GM23338 (cell line): Measurements from ENCODE around the gene TMEM208. TPM values are rescaled to one million over a fixed set of nuclear protein-coding genes. Genes with fewer than 3 reads are reported as not detected.

Experiments
- ATAC-seq: fragments of 200-7000 bp; cut with Tn5 transposase; 3 replicates; pipeline ENCODE4 v1.9.1; 2020
- DNase-seq: peaks from one replicate; pipeline ENCODE4 v3.0.0-alpha.2; 2015; ENCODE audit warnings: low spot score
- H2AFZ ChIP-seq: fragments of 200-600 bp; sonication (generic); 2 replicates; pipeline ENCODE4 v1.8.0; 2016; ENCODE audit warnings: antibody characterized with exemption, mild to moderate bottlenecking, moderate library complexity
- H3F3A ChIP-seq: fragments of 200-600 bp; sonication (generic); replicated peaks from 2 replicates; pipeline ENCODE4 v1.8.0; 2017; ENCODE audit warnings: antibody characterized with exemption, mixed run types, low read depth
- H3K27ac ChIP-seq: fragments of 200-600 bp; sonication (generic); 2 replicates; pipeline ENCODE4 v1.6.1; 2016; ENCODE audit warnings: low read depth
- H3K27me3 ChIP-seq: fragments of 200-600 bp; sonication (generic); 2 replicates; pipeline ENCODE4 v1.8.0; 2016; ENCODE audit warnings: mild to moderate bottlenecking, mixed run types, moderate library complexity; ENCODE audit not compliant: insufficient read depth
- H3K36me3 ChIP-seq: fragments of 200-600 bp; sonication (generic); 2 replicates; pipeline ENCODE4 v1.8.0; 2016; ENCODE audit warnings: mild to moderate bottlenecking; ENCODE audit not compliant: insufficient read depth
- H3K4me1 ChIP-seq: fragments of 200-600 bp; sonication (generic); 2 replicates; pipeline ENCODE4 v1.8.0; 2016; ENCODE audit warnings: mild to moderate bottlenecking, moderate library complexity; ENCODE audit not compliant: insufficient read depth
- H3K4me2 ChIP-seq: fragments of 200-600 bp; sonication (generic); 2 replicates; pipeline ENCODE4 v1.7.1; 2017; ENCODE audit warnings: mixed run types
- H3K4me3 ChIP-seq: fragments of 200-600 bp; sonication (generic); 2 replicates; pipeline ENCODE4 v1.6.1; 2016; ENCODE audit warnings: mixed run types
- H3K79me2 ChIP-seq: fragments of 200-600 bp; sonication (generic); replicated peaks from 2 replicates; pipeline ENCODE4 v1.8.0; 2017; ENCODE audit warnings: mild to moderate bottlenecking; ENCODE audit not compliant: insufficient read depth
- H3K9me2 ChIP-seq: fragments of 200-600 bp; sonication (generic); 2 replicates; pipeline ENCODE4 v1.8.0; 2017; ENCODE audit not compliant: insufficient read depth
- H4K20me1 ChIP-seq: fragments of 200-600 bp; sonication (generic); replicated peaks from 2 replicates; pipeline ENCODE4 v1.8.0; 2017; ENCODE audit warnings: mild to moderate bottlenecking; ENCODE audit not compliant: insufficient read depth
- H3K27ac Mint-ChIP-seq: 2 replicates; pipeline ENCODE4 v1.8.0; 2020; ENCODE audit warnings: inconsistent platforms, mild to moderate bottlenecking, moderate library complexity, mixed read lengths
- H3K27me3 Mint-ChIP-seq: 3 replicates; pipeline ENCODE4 v1.8.0; 2022; ENCODE audit warnings: low read depth, mild to moderate bottlenecking, moderate library complexity, mixed read lengths, inconsistent platforms; ENCODE audit not compliant: insufficient read depth, poor library complexity
- H3K36me3 Mint-ChIP-seq: 3 replicates; pipeline ENCODE4 v1.8.0; 2021; ENCODE audit warnings: low read depth, mild to moderate bottlenecking, inconsistent platforms, moderate library complexity, mixed read lengths
- H3K4me1 Mint-ChIP-seq: 3 replicates; pipeline ENCODE4 v1.8.0; 2020; ENCODE audit warnings: mild to moderate bottlenecking, inconsistent platforms, mixed read lengths
- H3K4me3 Mint-ChIP-seq: 3 replicates; pipeline ENCODE4 v1.8.0; 2021; ENCODE audit warnings: moderate library complexity, mild to moderate bottlenecking, inconsistent platforms, mixed read lengths
- H3K9me3 Mint-ChIP-seq: 3 replicates; pipeline ENCODE4 v1.8.0; 2020; ENCODE audit warnings: moderate library complexity, mild to moderate bottlenecking, inconsistent platforms, mixed read lengths
- CREB1 ChIP-seq: fragments of 250-450 bp; sonication (Bioruptor Pico); IDR thresholded peaks from 2 replicates; pipeline ENCODE4 v1.5.0; 2020; ENCODE audit warnings: low read depth, mild to moderate bottlenecking, moderate library complexity
- CTCF ChIP-seq, 2 experiments: fragments of 200-600 bp in 1 of 2; sonication (generic) in 1 of 2; conservative IDR thresholded peaks; 2 replicates each; pipeline versions ENCODE4 v1.5.1 to v1.6.1; 2016 to 2017; ENCODE audit warnings: antibody characterized with exemption in 2 of 2, low read depth in 2 of 2, mild to moderate bottlenecking in 2 of 2, moderate library complexity in 1 of 2
- EZH2 ChIP-seq: fragments of 200-600 bp; sonication (generic); IDR thresholded peaks from one replicate; pipeline ENCODE4 v1.8.0; 2017; ENCODE audit warnings: antibody characterized with exemption, mild to moderate bottlenecking, low read depth; ENCODE audit not compliant: unreplicated experiment
- EZH2phosphoT487 ChIP-seq: fragments of 200-600 bp; sonication (generic); IDR thresholded peaks from one replicate; pipeline ENCODE4 v1.8.1; 2018; ENCODE audit warnings: antibody characterized with exemption; ENCODE audit not compliant: unreplicated experiment
- JUNB ChIP-seq: IDR thresholded peaks from one replicate; pipeline ENCODE4 v1.6.1; 2016; ENCODE audit warnings: antibody characterized with exemption; ENCODE audit not compliant: unreplicated experiment
- POLR2AphosphoS5 ChIP-seq: IDR thresholded peaks from 2 replicates; pipeline ENCODE4 v1.6.1; 2016; ENCODE audit warnings: antibody characterized with exemption, low read depth
- REST ChIP-seq: IDR thresholded peaks from one replicate; pipeline ENCODE4 v1.6.1; 2018; ENCODE audit warnings: antibody characterized with exemption; ENCODE audit not compliant: unreplicated experiment
- STAT1 ChIP-seq: IDR thresholded peaks from one replicate; pipeline ENCODE4 v1.6.1; 2016; ENCODE audit warnings: antibody characterized with exemption; ENCODE audit not compliant: unreplicated experiment
- ZNF114 ChIP-seq: fragments of 250-450 bp; sonication (Bioruptor Pico); IDR thresholded peaks from 2 replicates; pipeline ENCODE4 v1.5.0; 2020; ENCODE audit warnings: mild to moderate bottlenecking, moderate library complexity
- ZNF331 ChIP-seq: fragments of 250-450 bp; sonication (Bioruptor Pico); IDR thresholded peaks from 2 replicates; pipeline ENCODE4 v1.5.0; 2020; ENCODE audit warnings: low read depth, mild to moderate bottlenecking, moderate library complexity
- ZNF462 ChIP-seq: fragments of 250-450 bp; sonication (Bioruptor Pico); IDR thresholded peaks from 2 replicates; pipeline ENCODE4 v1.5.0; 2020; ENCODE audit warnings: mild to moderate bottlenecking, moderate library complexity
- polyA plus RNA-seq: library from polyadenylated mRNA; unstranded; fragments of >200 nt; fragmentation: Nextera tagmentation; extraction: Ambion mirVana; gene quantifications from 2 replicates; pipeline ENCODE4 v1.2.1, GENCODE V29; 2016
- total RNA-seq: library from RNA; depleted of rRNA; stranded (reverse); fragments of >200 nt; shearing (Covaris generic); gene quantifications from 2 replicates; pipeline ENCODE4 v1.2.3, GENCODE V29; 2014

Gene TMEM208
- total and polyA plus RNA-seq, 2 experiments from 2014 or later = 23.2 to 82.3 TPM

GRCh38 chr16:67185651-67186134, 41.2 kb upstream of the TMEM208 start:
- H3K4me3 Mint-ChIP-seq = peak overlapping the region; percentile 84
- H3K27me3 Mint-ChIP-seq = peaks cover 30% of the 10 kb centered on the region
- H2AFZ ChIP-seq = no peak overlapping the region

More at GRCh38 chr16:67185651-67186134, 41.2 kb upstream of the TMEM208 start:
- Histone ChIP-seq H3K79me2 (peaks cover 10% of the 10 kb centered on the region), H3F3A (0 out of 2 replicates have a peak, but pooled peaks cover 3% of the 10 kb centered on the region), H3K27me3 (peaks cover 28% of the 10 kb centered on the region), H4K20me1 (no peaks in the 10 kb centered on the region), H3K4me3 (no peak overlapping the region; the same call in 1 of the 2 replicates), H3K4me1 (peaks cover 14% of the 10 kb centered on the region), H3K9me2 (no peaks in the 10 kb centered on the region), H3K4me2 (peak overlapping the region; percentile 41; the same call in 1 of the 2 replicates), H3K27ac (no peak overlapping the region), H3K36me3 (no peaks in the 10 kb centered on the region)
- Mint-ChIP-seq H3K4me1 (peaks cover 16% of the 10 kb centered on the region), H3K9me3 (no peaks in the 10 kb centered on the region; the same call in 2 of the 3 replicates), H3K36me3 (no peaks in the 10 kb centered on the region), H3K27ac (no peak overlapping the region)
- DNase-seq (no peak), ATAC-seq (no peak)
- TF ChIP-seq ZNF114 (CRISPR knock-in tag) = no peak
- no peak for TF ChIP-seq CREB1 (CRISPR knock-in tag)
- TF ChIP-seq CTCF (conservative IDR thresholded peaks at IDR 0.05; ENCODE audit: low read depth in 2 of 2) = no peak
- TF ChIP-seq STAT1 = no peak
- no peak for TF ChIP-seq ZNF331 (CRISPR knock-in tag)
- no peak for TF ChIP-seq ZNF462 (CRISPR knock-in tag)
- no peak for TF ChIP-seq JUNB
- TF ChIP-seq EZH2phosphoT487 = no peak
- TF ChIP-seq REST = no peak
- no peak for TF ChIP-seq EZH2
- TF ChIP-seq POLR2AphosphoS5 = no peak
